GM10266 (cell line): ENCODE results near the gene HPRT1.

Experiments used
- DNase-seq: peaks from one replicate; pipeline ENCODE4 v3.0.0; 2012; ENCODE audit errors: extremely low spot score
- TF ChIP-seq, protein P1 (sequence below): IDR thresholded peaks from 2 replicates; pipeline ENCODE4 v1.5.1; 2012; ENCODE audit warnings: mild to moderate bottlenecking, low read depth; ENCODE audit not compliant: control insufficient read depth, insufficient read depth; ENCODE audit errors: missing control alignments

The HPRT1 gene

DNA sequence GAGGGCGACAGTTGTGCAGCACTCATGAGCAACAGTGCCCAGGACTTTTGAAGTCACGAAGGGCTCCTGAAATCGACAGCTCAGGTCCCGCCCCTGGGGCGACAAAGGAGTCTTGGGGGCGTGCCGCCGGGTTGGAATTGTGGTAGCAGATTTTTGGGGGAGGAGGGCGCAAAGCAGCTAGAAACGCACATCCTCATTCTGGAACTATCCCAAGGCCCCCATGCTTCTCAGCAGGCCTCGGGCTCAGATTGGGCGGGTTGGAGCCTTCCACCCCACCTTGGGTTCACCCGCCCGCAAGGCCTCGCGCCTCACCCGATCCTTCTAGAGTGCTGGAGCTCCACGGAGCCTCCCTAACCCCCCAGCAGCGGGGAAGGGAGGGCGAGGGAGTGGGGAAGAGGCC, 85.5 kb downstream of the HPRT1 start:
- no peak for DNase-seq

DNA sequence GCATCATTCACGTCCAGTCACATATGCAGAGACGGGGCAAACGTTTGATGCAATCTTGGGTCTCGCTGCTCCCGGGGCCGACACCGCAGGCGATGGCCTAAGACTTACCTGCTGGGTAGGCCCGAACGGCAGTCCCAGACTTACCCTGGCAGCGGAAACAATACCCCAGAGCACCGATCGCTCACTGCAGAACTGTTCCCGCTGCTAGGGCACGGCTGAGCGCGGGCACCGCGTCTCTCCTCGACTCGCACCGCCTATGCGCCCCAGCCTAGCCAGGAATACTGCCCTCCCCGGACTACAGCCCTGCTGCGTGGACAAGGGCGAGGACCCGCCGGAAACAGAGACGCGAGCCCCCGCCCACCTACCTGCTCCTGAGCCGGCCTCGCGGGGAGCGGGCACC, 86.2 kb downstream of the HPRT1 start:
- TF ChIP-seq, protein P1, sequence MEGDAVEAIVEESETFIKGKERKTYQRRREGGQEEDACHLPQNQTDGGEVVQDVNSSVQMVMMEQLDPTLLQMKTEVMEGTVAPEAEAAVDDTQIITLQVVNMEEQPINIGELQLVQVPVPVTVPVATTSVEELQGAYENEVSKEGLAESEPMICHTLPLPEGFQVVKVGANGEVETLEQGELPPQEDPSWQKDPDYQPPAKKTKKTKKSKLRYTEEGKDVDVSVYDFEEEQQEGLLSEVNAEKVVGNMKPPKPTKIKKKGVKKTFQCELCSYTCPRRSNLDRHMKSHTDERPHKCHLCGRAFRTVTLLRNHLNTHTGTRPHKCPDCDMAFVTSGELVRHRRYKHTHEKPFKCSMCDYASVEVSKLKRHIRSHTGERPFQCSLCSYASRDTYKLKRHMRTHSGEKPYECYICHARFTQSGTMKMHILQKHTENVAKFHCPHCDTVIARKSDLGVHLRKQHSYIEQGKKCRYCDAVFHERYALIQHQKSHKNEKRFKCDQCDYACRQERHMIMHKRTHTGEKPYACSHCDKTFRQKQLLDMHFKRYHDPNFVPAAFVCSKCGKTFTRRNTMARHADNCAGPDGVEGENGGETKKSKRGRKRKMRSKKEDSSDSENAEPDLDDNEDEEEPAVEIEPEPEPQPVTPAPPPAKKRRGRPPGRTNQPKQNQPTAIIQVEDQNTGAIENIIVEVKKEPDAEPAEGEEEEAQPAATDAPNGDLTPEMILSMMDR = no peak

More for the DNA sequence above, 85.5 kb downstream of the HPRT1 start:
- TF ChIP-seq, protein P1 = no peak

DNA sequence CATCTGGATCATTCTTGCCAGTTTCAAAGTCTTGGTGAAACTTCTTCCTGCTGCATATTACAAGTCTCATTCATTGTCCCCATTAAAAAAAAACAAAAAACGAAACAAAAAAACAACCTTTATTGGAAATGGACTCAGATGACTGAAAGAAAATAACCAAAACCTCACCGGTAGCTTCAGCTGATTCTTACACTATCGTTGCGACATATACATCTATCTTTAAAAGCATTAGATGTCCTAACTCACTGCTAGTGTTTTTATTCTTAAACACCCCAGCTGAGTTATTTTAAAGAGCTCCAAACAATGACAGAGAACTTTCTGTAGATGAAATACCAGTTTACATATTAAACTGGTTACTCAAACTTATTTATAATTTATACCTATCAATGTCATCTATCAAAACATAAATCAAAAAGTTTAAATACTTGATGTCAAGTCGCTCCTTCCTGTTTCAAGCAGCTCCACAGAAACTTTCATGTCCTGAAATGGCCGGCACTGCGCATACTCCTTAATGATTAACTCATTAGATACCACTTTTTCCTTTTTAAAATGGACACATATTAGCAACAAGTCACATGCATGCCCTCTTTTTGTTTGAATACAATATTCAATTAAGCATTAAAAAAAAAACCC, 87.2 kb downstream of the HPRT1 start:
- no peak for DNase-seq
- TF ChIP-seq, protein P1 = no peak

More for the DNA sequence above, 86.2 kb downstream of the HPRT1 start:
- DNase-seq = no peak

DNA sequence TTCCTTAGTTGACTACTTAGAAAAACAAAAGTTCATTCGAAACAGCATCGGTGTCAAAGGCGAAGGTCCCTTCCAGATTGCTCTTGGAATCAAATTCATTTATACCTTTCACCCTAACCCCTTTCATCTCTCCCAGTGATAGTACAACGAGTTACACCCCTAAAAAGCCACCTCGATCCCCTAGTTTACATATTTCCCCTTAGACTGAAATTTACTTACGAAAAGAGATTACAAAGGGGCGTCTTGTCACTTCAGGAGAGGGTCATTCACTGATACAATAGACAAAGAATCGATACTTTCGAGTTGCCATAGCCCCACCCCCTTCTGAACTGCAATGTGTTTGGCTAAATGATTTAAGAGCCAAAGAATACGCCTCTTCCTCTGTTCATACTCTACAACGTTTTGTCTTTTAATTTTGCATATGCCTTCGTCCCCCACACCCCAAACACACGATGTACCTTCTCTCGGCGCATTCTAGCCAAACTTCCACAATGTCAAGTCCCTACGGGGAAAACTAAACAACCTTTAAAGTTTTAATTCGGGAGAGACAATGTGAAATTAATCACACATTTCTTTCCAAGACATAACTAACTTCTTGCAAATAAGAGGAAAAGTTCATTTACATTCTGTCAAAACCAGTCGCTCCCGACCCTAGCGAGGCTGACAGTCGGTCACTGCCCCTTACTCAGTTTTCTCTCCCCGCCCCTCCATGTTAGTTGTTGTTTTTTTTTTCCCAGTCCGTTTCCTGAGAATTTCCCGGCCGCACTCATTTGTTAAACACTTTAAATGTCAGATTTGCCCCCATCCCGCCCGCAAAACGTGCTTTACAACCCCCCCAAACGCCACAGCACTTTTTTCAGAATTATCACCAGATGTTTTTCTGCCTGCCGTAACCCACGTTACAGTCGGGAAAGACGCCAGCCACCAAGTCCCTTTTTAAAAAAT, 88.6 kb downstream of the HPRT1 start:
- TF ChIP-seq, protein P1 = no peak
- DNase-seq = peak; percentile 32
